ENCODE measurements around the gene LGR4. TPM values are rescaled to one million over a fixed set of nuclear protein-coding genes. Genes with fewer than 3 reads are reported as not detected.

LGR4 gene
- total RNA-seq, 1 donor from 2014 or later, result 39.6 TPM

GRCh38 chr11:27317751-27318150, 154.8 kb downstream of the LGR4 start:
- Mint-ChIP-seq H3K36me3 (peaks cover 16% of the 10 kb centered on the region), H3K4me1 (ENCODE audit: unreplicated experiment) (peaks cover 12% of the 10 kb centered on the region), H3K4me3 (no peak overlapping the region), H3K9me3 (no peaks in the 10 kb centered on the region), H3K27me3 (no peaks in the 10 kb centered on the region), H3K27ac (no peak overlapping the region)
- no peak for TF ChIP-seq CTCF (conservative IDR thresholded peaks at IDR 0.05)
- DNase-seq (ENCODE audit: extremely low spot score, unreplicated experiment), result no peak

Small RNA genes lying within 50 kb of the gene (microRNA-seq; reads per million reads assigned to microRNA genes)
- gene MIR8087, result not detected

Other genes with a start within 250 kb of the LGR4 start
- gene CCDC34, start 109.6 kb downstream of the LGR4 start, total RNA-seq (ENCODE audit: low replicate concordance), result 18.2 and 30.4 TPM in 2 replicates
- 30.1 and 31.1 TPM in 2 replicates for gene LIN7C, start 34.0 kb upstream of the LGR4 start, total RNA-seq (ENCODE audit: low replicate concordance)
- gene BDNF, start 227.7 kb upstream of the LGR4 start, total RNA-seq (ENCODE audit: low replicate concordance), result 3.6 and 5.5 TPM in 2 replicates

Data from type B pancreatic cell (in vitro differentiated cells).